NCI-H82 treated with DMSO at 0.1 percent for 48 hours (cell line): ENCODE data around the gene LOXL4.

Source experiments
- DNase-seq: peaks from one replicate; lab custom pipeline; 2025; ENCODE audit not compliant: unreplicated experiment; lab: John Stamatoyannopoulos, UW

The LOXL4 gene

DNA sequence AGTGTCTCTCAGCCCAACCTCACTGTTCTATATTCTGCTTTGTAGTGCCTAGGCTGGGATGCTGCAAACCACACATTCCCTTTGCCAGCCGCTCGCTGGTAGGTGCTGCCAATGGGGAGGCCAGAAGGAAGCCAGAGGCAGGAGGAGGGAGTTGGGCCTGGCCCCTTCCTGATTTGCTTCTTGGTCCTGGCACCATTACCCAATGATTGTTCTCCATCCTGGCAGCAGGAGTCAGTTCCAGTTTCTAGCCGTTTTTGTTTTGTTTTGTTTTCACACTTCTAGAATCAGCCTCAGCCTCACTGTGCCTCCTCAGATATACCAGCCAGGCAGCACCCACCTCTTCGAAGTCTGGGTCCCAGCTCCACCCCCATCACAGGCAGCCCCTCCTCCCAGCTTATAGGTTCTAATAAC is 27.4 kb upstream of the LOXL4 start:
- DNase-seq: no peak

DNA sequence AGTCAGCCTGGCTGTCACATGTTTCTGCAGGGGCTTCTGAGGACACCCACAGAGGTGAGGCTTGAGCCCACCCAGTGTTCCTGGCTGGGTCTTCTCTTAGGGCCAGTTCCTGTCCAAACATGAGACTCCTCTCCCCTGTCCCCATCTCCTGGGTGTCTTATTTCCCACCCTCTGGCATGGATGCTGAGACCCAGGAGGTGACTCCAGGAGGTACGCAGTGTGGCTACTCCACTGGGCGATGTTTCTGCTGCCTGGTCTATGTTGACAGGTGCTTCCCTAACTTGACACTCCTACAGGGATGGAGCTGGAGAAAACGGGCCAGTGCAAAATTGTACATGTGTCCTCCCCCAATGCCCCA is 26.3 kb upstream of the LOXL4 start:
- no peak for DNase-seq

DNA sequence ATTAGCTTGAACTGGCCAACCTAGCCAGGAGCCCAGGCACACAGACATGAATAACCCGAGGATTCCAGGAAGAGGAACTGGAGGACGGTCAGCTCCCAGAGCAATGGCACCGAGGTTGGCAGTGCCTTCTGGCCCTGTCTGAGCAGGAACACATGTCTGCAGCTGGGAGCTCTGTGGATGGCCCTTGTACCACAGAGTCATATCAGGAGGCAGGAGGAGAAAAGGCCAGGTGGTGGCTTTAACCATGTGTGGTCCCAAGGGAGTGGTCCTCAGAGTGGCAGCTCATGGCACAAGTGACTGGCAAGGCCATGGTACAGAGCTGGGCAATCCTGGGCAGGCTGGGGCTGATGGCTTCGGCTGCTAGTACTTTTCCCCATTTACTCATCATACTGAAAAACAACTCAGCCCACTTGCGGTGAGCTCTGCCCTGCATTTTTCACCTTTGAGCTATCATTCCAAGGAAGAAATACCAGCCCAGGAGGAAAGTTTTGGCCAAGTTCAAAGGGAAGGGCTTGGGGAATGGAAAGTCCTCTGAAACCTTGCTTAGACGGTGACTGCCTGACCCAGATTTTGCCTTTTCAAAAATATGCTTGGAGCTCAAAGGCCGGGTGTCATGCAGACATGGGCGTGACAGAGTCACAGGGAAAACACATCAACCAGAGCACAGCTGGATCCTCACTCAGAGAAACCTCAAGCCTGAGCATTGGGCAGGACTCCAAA is 25.7 kb upstream of the LOXL4 start:
- no peak for DNase-seq

DNA sequence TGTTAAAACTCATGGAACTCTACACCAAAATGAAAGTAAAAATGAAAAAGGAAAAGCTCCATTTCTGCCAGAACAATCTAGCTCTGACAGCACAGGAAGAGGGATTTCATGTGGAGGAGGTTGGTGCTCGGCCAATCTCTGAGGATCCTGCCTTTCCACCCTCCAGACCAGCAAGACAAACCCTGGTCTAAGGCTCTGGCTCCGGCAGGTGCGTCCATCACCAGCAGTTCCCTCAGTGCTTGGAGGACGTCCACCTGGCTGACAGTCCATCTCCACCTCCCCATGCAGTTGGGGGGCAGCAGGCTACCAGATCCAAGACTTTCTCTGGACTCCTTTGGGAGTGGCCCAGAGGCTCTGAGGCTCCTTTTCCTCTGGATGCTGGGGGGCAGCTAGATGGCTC is 25.0 kb upstream of the LOXL4 start:
- DNase-seq: no peak

DNA sequence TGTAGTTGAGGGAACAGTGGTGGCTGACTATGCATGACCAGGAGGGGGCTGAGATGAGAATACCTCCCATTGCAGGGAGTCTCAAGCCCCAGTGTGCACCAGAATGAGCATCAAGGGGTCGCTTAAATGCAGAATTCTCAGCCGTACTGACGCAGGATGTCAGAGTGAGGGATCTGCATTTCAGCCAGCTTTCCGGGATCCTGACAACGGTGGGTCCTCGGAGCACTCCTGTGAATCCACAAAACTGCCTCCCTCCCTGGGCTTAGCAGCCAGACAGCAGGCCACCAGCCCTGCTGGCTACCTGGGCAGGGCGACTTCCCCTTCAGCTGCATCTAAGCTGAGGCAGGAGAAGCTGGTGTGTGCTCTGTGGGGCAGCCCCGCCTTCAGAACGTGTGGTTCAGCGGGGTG is 21.8 kb upstream of the LOXL4 start:
- no peak for DNase-seq

DNA sequence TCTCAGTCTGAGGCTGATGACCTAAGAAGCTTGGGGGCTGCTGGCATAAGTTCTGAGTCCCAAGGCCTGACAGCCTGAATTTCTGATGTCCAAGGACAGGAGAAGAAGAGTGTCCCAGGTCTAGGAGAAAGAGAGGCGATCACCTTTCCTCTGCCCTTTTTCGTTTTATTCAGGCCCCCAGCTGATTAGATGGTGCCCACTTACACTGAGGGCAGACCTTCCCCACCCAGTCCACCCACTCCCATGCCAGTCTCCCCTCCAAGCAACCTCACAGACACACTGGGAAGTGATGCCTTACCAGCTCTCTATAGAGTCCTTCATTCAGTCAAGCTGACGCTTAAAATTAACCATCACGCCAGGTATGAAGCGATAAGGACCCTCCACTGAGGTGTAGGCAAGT is 19.3 kb upstream of the LOXL4 start:
- DNase-seq: no peak

DNA sequence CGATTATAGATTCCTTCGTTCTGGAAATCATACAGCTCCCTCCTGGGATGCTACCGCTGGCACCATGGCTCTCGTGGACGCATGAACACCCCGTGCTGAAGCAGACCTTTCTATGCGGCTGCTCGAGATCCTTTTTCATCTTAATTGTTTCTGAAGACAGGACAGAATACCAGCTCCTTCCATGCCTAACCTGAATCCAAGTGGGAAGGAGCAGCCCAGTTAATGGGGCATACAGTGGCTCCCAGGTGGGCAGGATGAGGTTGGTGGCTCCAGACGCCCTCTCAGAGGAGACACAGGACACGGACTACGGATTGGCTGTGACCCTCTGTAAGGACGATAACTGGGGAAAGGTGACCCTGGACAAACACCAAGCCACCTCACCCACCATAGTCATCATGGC is 18.4 kb upstream of the LOXL4 start:
- DNase-seq: no peak

DNA sequence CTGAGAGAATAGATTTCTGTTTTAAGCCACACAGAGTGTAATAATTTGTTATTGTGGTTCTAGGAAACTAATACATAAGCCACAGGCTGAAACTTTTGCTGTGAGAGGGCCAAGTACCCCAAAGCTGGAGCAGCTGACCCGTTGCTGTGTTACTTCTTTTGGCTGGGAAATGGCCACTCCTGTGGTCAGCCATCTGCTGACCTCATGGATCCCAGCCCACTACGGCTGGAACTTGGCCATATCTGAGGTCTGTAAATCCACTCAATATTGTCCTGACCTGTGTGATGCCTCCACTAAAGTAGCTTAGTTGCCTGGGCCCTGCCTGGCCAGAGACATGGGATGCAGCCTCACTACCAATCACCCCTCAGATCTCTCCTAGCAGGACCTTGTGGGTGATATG is 17.4 kb upstream of the LOXL4 start:
- no peak for DNase-seq

DNA sequence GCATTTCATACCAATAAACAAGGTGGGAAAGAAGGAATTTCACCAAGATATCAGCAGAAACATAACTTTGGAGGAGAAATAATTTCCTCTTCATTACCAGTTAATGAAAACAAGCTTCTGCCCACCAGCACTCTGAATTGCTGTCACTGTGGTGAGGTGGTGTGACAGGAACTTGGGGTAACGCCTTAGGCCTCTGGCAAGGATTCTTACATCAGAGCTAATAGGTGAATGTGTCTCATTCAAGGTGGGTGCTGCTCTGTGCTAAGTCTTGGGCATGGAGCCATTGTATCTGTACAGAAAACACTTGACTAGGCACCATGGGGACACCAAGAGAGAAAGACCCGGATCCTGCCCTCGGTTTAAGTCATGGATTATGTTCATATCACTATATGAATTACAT is 8.3 kb upstream of the LOXL4 start:
- no peak for DNase-seq

DNA sequence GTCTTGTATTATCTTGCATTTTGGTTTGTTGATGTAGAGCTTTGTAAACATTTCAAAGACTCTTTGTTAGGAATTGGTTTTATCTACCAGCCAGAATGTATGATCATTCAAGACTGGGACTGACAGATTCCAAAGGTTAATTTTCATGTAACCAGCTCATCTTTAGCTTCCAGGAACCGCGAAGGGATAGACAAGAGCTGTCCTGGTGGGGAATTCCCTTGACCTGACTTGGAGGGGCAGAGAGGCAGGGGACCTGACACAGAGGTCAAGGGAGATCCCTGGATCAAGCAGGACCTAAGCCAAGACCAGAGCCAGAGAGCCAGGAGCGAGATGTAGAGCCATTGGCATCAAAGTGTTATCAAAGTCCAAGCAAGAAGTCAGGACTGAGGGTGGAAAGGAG is 6.6 kb upstream of the LOXL4 start:
- DNase-seq: no peak

DNA sequence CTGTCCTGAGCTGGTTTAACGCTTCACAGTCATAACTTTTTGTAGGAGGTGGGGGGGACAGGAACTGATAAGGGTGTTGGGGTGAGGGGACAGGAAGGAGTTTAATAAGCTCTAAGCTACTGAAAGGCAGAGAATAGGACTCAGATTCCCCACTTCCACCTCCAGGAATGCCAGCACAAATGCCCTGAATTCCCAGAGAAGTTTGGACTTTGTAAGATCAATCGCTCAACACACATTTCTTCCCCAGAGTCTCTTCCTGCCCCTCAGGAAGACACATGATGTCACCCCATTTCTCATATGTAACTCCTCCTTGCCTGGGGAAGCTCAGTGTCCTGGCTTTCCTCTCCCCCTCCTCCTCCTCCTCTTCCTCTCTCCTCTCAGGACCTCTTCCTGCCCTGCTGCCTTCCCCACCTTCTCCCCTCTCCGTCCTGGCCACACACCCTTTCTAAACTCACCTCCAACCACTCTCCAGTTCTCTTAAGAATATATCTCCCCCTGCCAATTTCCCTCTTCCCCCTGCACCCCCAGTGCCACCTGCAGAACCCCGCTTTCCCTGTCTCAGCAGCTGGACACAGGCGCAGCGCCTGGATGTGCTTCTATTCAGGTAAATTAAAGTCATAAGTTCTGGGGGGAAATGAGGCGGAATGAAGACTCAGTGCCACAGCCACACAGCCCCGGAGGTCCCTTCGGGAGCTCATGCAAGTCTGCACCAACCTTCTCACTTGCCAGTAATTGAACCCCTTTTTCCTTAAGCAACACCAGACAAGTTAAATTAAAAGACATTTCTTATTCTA is 5.3 kb upstream of the LOXL4 start:
- no peak for DNase-seq

DNA sequence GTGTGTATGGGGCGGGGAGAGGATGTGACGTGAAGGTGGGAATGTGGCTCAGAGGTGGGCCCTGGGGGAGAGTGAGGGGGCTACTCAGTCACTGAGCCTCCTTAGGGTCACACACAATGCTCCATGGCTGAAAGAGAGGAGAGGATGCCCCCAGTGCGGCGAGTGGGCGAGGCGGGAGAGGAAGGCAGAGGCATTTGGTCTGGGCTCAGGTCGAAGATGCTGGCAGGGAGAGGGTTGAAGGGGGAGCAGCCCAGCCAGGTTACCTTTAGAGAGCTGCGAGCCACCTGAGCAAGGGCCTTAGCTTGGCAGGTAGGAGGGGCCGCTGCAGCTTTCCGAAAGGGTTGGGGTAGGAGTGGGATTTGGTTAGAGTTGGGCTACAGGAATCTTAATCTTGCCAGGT is 4.7 kb upstream of the LOXL4 start:
- no peak for DNase-seq

DNA sequence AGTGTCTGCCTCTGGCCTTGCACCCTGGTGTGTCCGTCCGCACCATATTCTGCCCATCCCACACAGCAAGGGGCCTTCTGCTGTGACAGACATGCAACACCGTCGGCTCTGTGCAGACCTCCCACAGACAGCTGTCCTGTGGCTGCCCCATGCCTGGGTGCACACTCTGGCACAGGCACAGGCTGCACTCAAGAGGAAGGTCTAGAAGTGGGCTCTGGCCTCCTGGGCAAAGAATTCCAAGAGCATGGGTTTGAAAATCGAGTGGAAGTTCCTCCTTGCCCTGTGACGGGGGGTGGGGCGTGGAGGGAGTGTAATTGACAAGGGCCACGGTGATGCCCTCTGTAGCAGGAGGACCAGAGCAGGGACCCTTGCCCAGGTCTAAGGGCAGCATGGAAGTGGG is 4.3 kb upstream of the LOXL4 start:
- DNase-seq: no peak

DNA sequence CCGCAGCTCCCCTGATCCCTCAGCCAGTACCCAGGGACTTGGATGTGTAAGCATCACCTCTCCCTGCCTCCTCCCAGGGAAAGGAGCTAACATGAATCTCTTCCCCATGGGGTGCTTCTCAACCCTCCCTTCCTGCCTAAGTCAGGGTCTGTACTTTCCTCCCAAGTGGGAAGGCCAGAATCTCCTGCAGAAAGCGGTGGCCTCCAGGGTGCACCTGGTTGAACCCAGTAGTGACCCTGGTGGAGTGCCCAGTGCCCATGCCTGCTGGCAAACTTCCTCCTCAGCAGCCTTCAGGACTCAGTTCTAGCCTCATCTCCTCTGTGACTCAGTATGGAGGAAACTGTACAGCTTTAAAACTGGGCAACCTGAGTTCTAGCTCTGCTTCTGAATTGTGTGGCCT is 2.8 kb upstream of the LOXL4 start:
- DNase-seq: no peak

DNA sequence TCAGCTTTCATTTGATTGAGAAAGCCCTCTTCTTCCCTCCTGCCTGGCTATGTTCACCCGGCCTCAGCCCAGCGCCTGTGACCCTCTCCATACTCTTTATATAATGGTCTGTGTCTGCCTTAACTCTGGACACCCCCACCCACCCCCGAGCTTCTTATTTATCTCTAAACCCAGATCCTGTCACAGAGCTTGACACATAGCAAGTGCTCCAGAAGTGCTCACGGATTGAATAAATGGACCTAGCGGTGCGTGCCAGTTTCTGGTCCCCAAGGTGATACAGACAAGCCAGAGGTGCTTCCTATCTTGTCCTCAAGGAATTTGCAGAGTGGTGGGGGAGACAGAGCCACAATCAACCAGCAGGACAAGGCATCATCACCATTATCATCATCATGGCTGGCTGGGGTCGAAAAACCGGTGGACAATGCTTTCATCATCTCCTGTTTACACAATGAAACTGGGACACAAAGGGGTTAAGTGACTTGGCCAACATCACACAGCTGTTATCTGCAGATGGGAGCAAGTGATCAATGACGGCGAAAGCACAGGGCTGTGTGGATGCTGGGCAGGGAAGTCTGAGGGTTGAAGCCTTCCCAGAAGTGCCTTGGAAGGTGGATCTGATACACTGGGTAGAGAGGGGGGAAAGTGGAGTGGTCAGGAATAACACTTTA is 2.2 kb upstream of the LOXL4 start:
- DNase-seq: no peak

DNA sequence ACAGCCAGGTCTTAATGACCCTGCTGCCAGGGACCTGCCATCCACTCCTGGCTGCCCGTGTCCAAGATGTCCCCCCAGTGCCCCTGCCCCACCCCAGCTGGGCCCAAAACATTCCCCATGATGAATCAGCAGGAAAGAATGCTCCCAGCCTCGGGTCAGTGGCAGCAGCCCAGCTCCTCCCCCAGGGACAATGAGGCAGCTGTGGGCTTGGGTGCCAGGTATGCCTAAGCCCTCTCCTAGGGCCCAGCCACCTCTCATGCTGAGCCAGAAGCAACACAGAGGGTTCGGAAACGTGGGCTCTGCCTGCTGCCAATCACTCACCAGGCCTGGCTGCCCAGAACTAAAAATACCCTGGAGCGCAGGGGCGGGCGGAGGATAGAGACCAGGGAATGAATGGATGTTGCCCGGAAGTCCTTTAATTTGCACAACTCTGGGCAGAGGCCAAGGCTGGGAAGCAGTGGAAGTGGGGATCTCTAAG is 1.5 kb upstream of the LOXL4 start:
- no peak for DNase-seq

DNA sequence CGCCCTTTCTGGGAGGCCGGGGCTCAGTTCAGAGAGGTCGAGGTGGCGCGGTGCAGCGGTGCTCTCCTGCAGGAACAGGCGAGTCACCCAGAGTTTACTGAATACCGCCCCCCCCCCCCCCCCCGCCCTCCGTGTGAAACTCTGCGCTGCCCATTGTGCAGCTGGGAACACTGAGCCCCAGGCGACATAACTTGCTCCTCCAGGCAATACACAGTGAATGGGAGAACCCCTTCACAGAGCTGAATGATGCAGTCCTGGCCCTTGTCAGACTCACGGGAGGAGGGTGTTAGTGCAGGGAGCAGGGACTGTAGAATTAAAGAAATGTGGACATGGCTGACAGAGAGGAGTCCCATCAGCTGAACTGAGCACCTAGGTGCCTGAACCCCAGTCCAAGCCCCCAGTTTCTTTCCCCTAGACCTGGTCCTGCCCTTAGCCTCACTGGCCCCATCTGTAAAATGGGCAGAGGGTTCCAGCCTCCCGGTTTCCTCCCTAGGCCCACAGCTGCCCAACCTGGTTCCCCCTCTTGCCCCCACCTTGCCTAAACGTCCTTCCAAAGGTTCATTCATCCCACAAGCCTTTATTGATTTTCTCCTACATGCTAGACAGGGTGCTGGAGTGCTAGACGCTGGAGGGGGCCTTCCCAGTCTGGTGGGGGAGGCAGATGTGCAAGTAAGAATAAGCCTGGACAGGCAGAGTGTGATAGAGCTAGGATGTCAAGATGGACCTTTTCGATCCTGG is 869 bp upstream of the LOXL4 start:
- DNase-seq: no peak

DNA sequence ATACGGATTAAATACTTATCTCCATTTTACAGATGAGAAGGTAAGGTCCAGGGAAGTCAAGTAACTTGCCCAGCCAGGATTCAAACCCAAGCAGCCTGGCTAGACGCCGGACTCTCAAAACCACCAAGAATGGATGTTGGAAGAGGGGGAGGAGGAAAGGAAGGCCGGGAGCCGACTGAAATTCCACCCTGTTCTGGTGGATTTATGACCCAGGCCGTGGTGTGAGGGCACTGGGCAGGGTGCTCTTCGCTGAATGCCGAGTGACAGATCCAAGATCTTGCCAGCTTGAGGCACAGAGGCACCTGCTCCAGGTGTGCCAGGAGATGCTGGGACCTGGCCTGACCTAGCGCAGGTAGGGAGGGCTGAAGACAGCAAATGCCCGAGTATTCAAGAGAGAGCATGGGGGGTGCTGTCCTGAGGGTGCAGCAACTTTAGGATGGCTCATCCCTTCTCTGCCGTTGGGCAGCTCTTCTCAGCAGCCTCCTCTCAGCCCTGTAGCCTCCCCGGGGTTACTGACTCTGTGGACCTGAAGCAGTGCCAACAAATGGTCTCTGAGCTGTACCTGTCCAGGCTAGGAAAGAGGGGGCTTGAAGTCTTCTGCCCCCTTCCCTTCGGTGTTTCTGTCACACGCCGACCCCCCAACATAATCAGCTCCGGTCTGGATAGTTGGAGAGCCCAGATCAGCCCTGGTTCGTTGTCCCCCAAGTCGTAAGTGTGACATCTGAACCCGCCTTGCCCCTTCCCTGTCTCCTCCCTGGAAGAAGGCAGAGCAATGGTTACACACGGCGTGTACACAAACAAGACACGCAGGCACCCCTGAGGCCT is 713 bp downstream of the LOXL4 start:
- no peak for DNase-seq

DNA sequence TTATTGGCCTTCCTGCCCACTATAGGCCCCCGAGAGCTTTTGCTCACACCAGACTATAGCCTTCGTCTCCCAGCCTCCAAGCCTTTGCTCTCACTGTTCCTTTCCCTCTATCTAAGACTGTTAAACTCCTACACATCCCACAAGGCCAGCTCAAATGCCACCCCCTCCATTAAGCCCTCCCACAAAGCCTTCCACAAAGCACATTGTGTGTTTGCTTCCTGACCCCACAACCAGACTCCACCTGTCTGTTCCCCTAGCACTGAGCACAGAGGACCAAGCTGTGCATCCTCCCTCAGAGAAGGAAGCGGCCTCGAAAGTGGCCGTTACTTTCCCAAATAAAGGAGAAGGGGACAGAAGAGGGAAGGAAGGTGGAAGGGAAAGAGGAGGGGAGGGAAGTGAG is 1.3 kb downstream of the LOXL4 start:
- DNase-seq: no peak
